Osteoblast (primary cell): ENCODE measurements around the gene SFT2D2. TPM values are rescaled to one million over a fixed set of nuclear protein-coding genes. Genes with fewer than 3 reads are reported as not detected.

Experiments used
- DNase-seq: peaks from one replicate; pipeline ENCODE4 v3.0.0; 2011; ENCODE audit warnings: low spot score, mixed read lengths; ENCODE audit not compliant: insufficient read length; ENCODE audit errors: missing footprints
- H2AFZ ChIP-seq: 2 replicates; pipeline ENCODE4 v1.6.0; 2011; ENCODE audit warnings: mild to moderate bottlenecking, low read length
- H3K27ac ChIP-seq: 2 replicates; pipeline ENCODE4 v1.5.1; 2011; ENCODE audit warnings: mild to moderate bottlenecking, low read depth, low read length, moderate library complexity
- H3K27me3 ChIP-seq: 2 replicates; pipeline ENCODE4 v1.6.0; 2012; ENCODE audit warnings: mild to moderate bottlenecking, control low read depth, inconsistent platforms, low read length, moderate library complexity; ENCODE audit not compliant: insufficient read depth
- H3K36me3 ChIP-seq: 2 replicates; pipeline ENCODE4 v1.5.1; 2011; ENCODE audit warnings: mild to moderate bottlenecking, low read length, control low read depth, moderate library complexity; ENCODE audit not compliant: insufficient read depth
- H3K4me1 ChIP-seq: 2 replicates; pipeline ENCODE4 v1.5.1; 2011; ENCODE audit warnings: mild to moderate bottlenecking, low read length, control low read depth, moderate library complexity; ENCODE audit not compliant: insufficient read depth
- H3K4me2 ChIP-seq: 2 replicates; pipeline ENCODE4 v1.6.0; 2011; ENCODE audit warnings: mild to moderate bottlenecking, low read length; ENCODE audit not compliant: insufficient read depth
- H3K4me3 ChIP-seq: fragments of 200-600 bp; sonication (generic); 3 replicates; pipeline ENCODE4 v1.5.1; 2012; ENCODE audit warnings: mild to moderate bottlenecking, low read length, inconsistent platforms; ENCODE audit not compliant: insufficient read depth
- H3K79me2 ChIP-seq: 2 replicates; pipeline ENCODE4 v1.6.0; 2012; ENCODE audit warnings: mild to moderate bottlenecking, low read length, control low read depth, inconsistent platforms; ENCODE audit not compliant: insufficient read depth
- H3K9me3 ChIP-seq: 2 replicates; pipeline ENCODE4 v1.5.1; 2011; ENCODE audit warnings: low read depth, low read length, control low read depth
- H4K20me1 ChIP-seq: 2 replicates; pipeline ENCODE4 v1.6.0; 2012; ENCODE audit warnings: mild to moderate bottlenecking, low read length, control low read depth; ENCODE audit not compliant: insufficient read depth
- total RNA-seq: library from RNA; depleted of rRNA; stranded (reverse); fragments of >200 nt; gene quantifications from 2 replicates; pipeline ENCODE4 v1.2.3, GENCODE V29; 2012
- TF ChIP-seq, protein P1 (sequence below): IDR thresholded peaks from 2 replicates; pipeline ENCODE4 v1.5.1; 2011; ENCODE audit warnings: mild to moderate bottlenecking, low read depth, low read length, moderate library complexity; ENCODE audit errors: extremely low read depth

SFT2D2 gene
- total RNA-seq, 1 donor = 60.8 TPM

DNA sequence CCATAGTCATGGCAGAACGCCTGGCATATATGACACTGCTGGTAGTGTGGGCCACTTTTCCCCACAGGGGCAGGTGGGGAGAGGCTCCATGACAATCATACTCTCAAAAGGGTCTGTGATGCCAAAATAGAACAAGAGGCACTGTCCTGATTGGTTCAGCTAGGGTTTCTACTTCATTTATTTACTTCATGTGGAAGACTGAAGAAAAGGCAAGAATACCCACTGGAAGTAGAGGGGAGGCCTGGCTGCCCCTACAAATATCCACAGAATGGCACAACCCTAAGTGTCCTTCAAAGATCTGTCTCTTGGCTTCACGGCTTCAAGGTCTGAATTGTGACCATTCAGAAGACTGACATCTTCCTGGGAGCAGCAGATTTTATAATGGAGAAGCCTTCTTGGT is 4.5 kb upstream of the SFT2D2 start:
- H3K27me3 ChIP-seq = no peaks in the 10 kb centered on the region
- H3K4me2 ChIP-seq = no peak overlapping the region
- TF ChIP-seq, protein P1, sequence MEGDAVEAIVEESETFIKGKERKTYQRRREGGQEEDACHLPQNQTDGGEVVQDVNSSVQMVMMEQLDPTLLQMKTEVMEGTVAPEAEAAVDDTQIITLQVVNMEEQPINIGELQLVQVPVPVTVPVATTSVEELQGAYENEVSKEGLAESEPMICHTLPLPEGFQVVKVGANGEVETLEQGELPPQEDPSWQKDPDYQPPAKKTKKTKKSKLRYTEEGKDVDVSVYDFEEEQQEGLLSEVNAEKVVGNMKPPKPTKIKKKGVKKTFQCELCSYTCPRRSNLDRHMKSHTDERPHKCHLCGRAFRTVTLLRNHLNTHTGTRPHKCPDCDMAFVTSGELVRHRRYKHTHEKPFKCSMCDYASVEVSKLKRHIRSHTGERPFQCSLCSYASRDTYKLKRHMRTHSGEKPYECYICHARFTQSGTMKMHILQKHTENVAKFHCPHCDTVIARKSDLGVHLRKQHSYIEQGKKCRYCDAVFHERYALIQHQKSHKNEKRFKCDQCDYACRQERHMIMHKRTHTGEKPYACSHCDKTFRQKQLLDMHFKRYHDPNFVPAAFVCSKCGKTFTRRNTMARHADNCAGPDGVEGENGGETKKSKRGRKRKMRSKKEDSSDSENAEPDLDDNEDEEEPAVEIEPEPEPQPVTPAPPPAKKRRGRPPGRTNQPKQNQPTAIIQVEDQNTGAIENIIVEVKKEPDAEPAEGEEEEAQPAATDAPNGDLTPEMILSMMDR = no peak
- no peaks in the 10 kb centered on the region for H4K20me1 ChIP-seq
- no peak overlapping the region for H3K27ac ChIP-seq
- peaks cover 2% of the 10 kb centered on the region for H3K9me3 ChIP-seq
- H2AFZ ChIP-seq = no peak overlapping the region
- DNase-seq = no peak
- no peak overlapping the region for H3K4me3 ChIP-seq
- H3K36me3 ChIP-seq = no peaks in the 10 kb centered on the region
- no peaks in the 10 kb centered on the region for H3K4me1 ChIP-seq
- peaks cover 9% of the 10 kb centered on the region for H3K79me2 ChIP-seq

DNA sequence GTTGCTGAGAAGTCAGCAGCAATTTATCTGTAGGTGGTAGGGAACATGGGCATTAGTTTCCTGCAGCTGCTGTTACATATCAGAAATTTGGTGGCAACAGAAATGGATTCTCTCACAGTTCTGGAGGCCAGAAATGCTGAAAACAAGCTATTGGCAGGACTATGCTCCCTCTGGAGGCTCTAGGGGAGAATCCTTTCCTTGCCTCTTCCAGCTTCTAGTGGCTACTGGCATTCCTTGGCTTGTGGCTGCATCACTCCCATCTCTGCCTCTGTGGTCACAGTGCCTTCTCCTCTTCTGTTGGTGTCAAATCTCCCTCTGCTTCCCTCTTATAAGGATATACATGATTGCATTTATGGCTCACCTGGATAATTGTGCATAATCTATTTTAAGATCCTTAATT is 2.5 kb upstream of the SFT2D2 start:
- TF ChIP-seq, protein P1 = no peak
- no peak for DNase-seq

DNA sequence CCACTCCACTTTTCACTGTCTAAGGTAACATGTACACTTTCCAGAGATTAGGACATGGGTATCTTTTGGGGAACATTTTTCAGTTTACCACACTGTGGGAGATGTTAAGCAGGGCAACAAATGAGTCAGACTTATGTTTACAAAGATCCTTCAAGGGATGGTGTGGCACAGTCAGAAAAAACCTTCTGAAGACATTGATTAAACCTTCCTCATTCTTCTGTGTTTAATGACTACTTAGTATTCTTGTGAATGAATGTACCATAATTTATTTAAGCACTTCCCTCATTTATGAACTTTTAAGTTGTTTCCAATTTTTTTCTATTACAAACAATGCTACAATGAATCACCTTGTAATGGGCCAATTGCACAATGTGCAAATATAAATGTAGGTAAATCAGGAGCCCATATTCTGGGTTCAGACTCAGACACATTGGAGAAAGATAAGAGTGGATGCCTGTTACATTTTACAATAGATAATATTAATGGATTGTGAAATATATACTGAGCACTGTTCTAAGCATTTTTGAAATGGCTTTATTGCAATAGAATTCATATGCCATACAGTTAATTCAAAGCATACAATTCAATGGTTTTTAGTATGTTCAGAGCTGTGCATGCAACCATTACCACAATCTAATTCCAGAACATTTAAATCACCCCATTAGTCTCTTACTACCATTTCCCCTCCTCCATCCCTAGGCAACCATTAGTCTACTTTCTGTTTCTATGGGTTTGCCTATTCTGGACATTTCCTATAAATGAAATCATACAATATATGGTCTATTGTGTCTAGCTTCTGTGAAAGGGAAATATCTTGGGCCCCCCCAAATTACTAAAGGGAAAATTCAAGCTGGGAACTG is 1.9 kb upstream of the SFT2D2 start:
- H3K36me3 ChIP-seq = no peaks in the 10 kb centered on the region
- no peak overlapping the region for H3K27ac ChIP-seq
- peaks cover 20% of the 10 kb centered on the region for H3K4me1 ChIP-seq
- H3K79me2 ChIP-seq = peaks cover 29% of the 10 kb centered on the region
- H3K4me3 ChIP-seq = no peak overlapping the region
- peaks cover 7% of the 10 kb centered on the region for H4K20me1 ChIP-seq
- TF ChIP-seq, protein P1 = no peak
- peaks cover 2% of the 10 kb centered on the region for H3K9me3 ChIP-seq
- H3K4me2 ChIP-seq = no peak overlapping the region
- no peaks in the 10 kb centered on the region for H3K27me3 ChIP-seq
- no peak overlapping the region for H2AFZ ChIP-seq
- DNase-seq = peak; percentile 51

More for the DNA sequence above, 2.5 kb upstream of the SFT2D2 start:
- H3K27me3 ChIP-seq = no peaks in the 10 kb centered on the region
- H3K4me3 ChIP-seq = no peak overlapping the region
- no peak overlapping the region for H2AFZ ChIP-seq
- H3K79me2 ChIP-seq = peaks cover 23% of the 10 kb centered on the region
- H3K36me3 ChIP-seq = no peaks in the 10 kb centered on the region
- no peak overlapping the region for H3K27ac ChIP-seq
- H3K4me1 ChIP-seq = peaks cover 13% of the 10 kb centered on the region
- H3K9me3 ChIP-seq = peaks cover 2% of the 10 kb centered on the region
- peaks cover under 1% of the 10 kb centered on the region for H4K20me1 ChIP-seq
- no peak overlapping the region for H3K4me2 ChIP-seq

DNA sequence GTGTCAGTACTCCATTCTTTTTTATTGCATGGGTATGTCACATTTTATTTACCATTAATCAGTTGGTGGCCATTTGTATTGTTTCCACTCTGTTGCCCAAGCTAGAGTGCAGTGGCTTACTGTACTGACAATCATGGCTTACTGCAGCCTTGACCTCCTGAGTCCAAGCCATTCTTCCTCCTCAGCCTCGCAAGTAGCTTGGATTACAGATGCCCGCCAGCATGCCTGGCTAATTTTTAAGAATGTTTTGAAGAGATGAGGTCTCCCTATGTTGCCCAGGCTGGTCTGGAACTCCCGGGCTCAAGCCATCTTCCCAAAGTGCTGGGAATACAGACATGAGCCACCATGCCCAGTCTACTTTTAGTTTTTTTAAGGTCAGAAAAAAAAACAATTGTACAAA is 813 bp upstream of the SFT2D2 start:
- Histone ChIP-seq H3K4me2 (peak overlapping the region; percentile 89), H3K9me3 (peaks cover 2% of the 10 kb centered on the region), H3K4me1 (peaks cover 25% of the 10 kb centered on the region), H3K36me3 (no peaks in the 10 kb centered on the region), H3K27me3 (no peaks in the 10 kb centered on the region), H3K27ac (no peak overlapping the region), H2AFZ (no peak overlapping the region), H3K4me3 (no peak overlapping the region), H3K79me2 (peaks cover 40% of the 10 kb centered on the region), H4K20me1 (peaks cover 18% of the 10 kb centered on the region)
- TF ChIP-seq, protein P1 = no peak
- no peak for DNase-seq
